ENCODE results near the gene TNFRSF12A. TPM values are rescaled to one million over a fixed set of nuclear protein-coding genes. Genes with fewer than 3 reads are reported as not detected.

Gene TNFRSF12A
- total RNA-seq, 1 donor from 2014 or later = 11.7 TPM

GRCh38 chr16:2986623-2987188 is 33.5 kb upstream of the TNFRSF12A start:
- no peak for ATAC-seq

- ATAC-seq = no peak
Measured at GRCh38 chr16:2987286-2987685, 32.9 kb upstream of the TNFRSF12A start.

- ATAC-seq = no peak
Measured at GRCh38 chr16:2987833-2988232, 32.3 kb upstream of the TNFRSF12A start.

GRCh38 chr16:2988590-2989099 is 31.5 kb upstream of the TNFRSF12A start:
- ATAC-seq = no peak

- no peak for ATAC-seq
Measured at GRCh38 chr16:2990891-2991290, 29.3 kb upstream of the TNFRSF12A start.

- ATAC-seq = no peak
Measured at GRCh38 chr16:2991566-2992261, 28.5 kb upstream of the TNFRSF12A start.

GRCh38 chr16:2992383-2993081 is 27.6 kb upstream of the TNFRSF12A start:
- ATAC-seq = peak; percentile 81

GRCh38 chr16:2996298-2996697 is 23.9 kb upstream of the TNFRSF12A start:
- ATAC-seq = no peak

GRCh38 chr16:2999929-3000328 is 20.2 kb upstream of the TNFRSF12A start:
- no peak for ATAC-seq

- ATAC-seq = no peak
Measured at GRCh38 chr16:3000540-3000939, 19.6 kb upstream of the TNFRSF12A start.

- ATAC-seq = no peak
Measured at GRCh38 chr16:3001316-3001715, 18.9 kb upstream of the TNFRSF12A start.

GRCh38 chr16:3003582-3004270 is 16.4 kb upstream of the TNFRSF12A start:
- ATAC-seq = peak; percentile 99

GRCh38 chr16:3004319-3004718 is 15.8 kb upstream of the TNFRSF12A start:
- no peak for ATAC-seq

- ATAC-seq = no peak
Measured at GRCh38 chr16:3004781-3005284, 15.3 kb upstream of the TNFRSF12A start.

- no peak for ATAC-seq
Measured at GRCh38 chr16:3007059-3007956, 12.9 kb upstream of the TNFRSF12A start.

- no peak for ATAC-seq
Measured at GRCh38 chr16:3007957-3008689, 12.0 kb upstream of the TNFRSF12A start.

- no peak for ATAC-seq
Measured at GRCh38 chr16:3008690-3009037, 11.5 kb upstream of the TNFRSF12A start.

- ATAC-seq = peak; percentile 23
Measured at GRCh38 chr16:3009568-3010390, 10.4 kb upstream of the TNFRSF12A start.

- no peak for ATAC-seq
Measured at GRCh38 chr16:3010510-3010909, 9.7 kb upstream of the TNFRSF12A start.

- ATAC-seq = no peak
Measured at GRCh38 chr16:3012246-3012645, 7.9 kb upstream of the TNFRSF12A start.

Measured in esophagus mucosa (tissue), 1 donor.